ENCODE measurements around the gene CSTB. TPM values are rescaled to one million over a fixed set of nuclear protein-coding genes. Genes with fewer than 3 reads are reported as not detected.

CSTB gene
- total and polyA plus RNA-seq, 2 of the 8 experiments (the other 6 are each of a cell fraction or from before 2014, with no cell fraction given) = 53.8 to 64.1 TPM

- TF ChIP-seq NANOG (IDR thresholded peaks at IDR 0.05; ENCODE audit: insufficient read depth, low read depth, low read length, poor library complexity, severe bottlenecking) (no peak), SRF (IDR thresholded peaks at IDR 0.05; ENCODE audit: low read depth, low read length) (no peak), POLR2A (IDR thresholded peaks at IDR 0.05; ENCODE audit: control extremely low read depth in 1 of 2, low read depth in 2 of 2, low read length in 2 of 2) (no peak), TCF12 (IDR thresholded peaks at IDR 0.05; ENCODE audit: low read depth, low read length) (no peak), CBX8 (IDR thresholded peaks at IDR 0.05; ENCODE audit: borderline replicate concordance, low read depth, low read length) (no peak), CEBPB (IDR thresholded peaks at IDR 0.05; ENCODE audit: low read depth, low read length) (no peak)
Measured at GRCh38 chr21:43769325-43769958, 6.7 kb downstream of the CSTB start (continued).
